Muscle layer of colon (tissue), 2 donors: ENCODE results near the gene CUL5.

Experiments
- H3K27ac ChIP-seq: one replicate; pipeline ENCODE4 v1.7.0; 2013; ENCODE audit warnings: low read depth, mild to moderate bottlenecking, low read length, moderate library complexity
- H3K27me3 ChIP-seq, 2 donors: one replicate each; pipeline ENCODE4 v1.7.0; 2013; ENCODE audit warnings: low read length in 2 of 2, mild to moderate bottlenecking in 2 of 2; ENCODE audit not compliant: insufficient read depth in 2 of 2, control insufficient read depth in 1 of 2
- H3K36me3 ChIP-seq: one replicate; pipeline ENCODE4 v1.7.0; 2013; ENCODE audit warnings: mild to moderate bottlenecking, low read length; ENCODE audit not compliant: insufficient read depth
- H3K4me1 ChIP-seq: one replicate; pipeline ENCODE4 v1.7.0; 2013; ENCODE audit warnings: mild to moderate bottlenecking, low read length; ENCODE audit not compliant: insufficient read depth
- H3K4me3 ChIP-seq, 2 donors: one replicate each; pipeline ENCODE4 v1.7.0; 2013; ENCODE audit warnings: low read length in 2 of 2, low read depth in 1 of 2, mild to moderate bottlenecking in 1 of 2, moderate library complexity in 1 of 2
- H3K9ac ChIP-seq: one replicate; pipeline ENCODE4 v1.7.0; 2013; ENCODE audit warnings: low read length
- H3K9me3 ChIP-seq: one replicate; pipeline ENCODE4 v1.7.0; 2013; ENCODE audit warnings: mild to moderate bottlenecking, low read length
- donor health status: abdominal sarcoma.
- donor health status: Adenocarcinoma of cecum.

The CUL5 gene

GRCh38 chr11:107999759-108000455 is 8.8 kb upstream of the CUL5 start:
- Histone ChIP-seq H3K27ac (no peak overlapping the region), H3K9me3 (no peaks in the 10 kb centered on the region), H3K4me3 (no peak overlapping the region), H3K9ac (no peak overlapping the region), H3K4me1 (no peaks in the 10 kb centered on the region), H3K27me3 (no peaks in the 10 kb centered on the region), H3K36me3 (no peaks in the 10 kb centered on the region)

GRCh38 chr11:108002476-108002875 is 6.2 kb upstream of the CUL5 start:
- Histone ChIP-seq H3K27ac (no peak overlapping the region), H3K4me3 (no peak overlapping the region), H3K9ac (no peak overlapping the region), H3K4me1 (no peaks in the 10 kb centered on the region), H3K27me3 (no peaks in the 10 kb centered on the region), H3K36me3 (no peaks in the 10 kb centered on the region), H3K9me3 (no peaks in the 10 kb centered on the region)

- Histone ChIP-seq H3K4me1 (peaks cover 5% of the 10 kb centered on the region), H3K27me3 (no peaks in the 10 kb centered on the region), H3K4me3 (no peak overlapping the region), H3K27ac (no peak overlapping the region), H3K9me3 (no peaks in the 10 kb centered on the region), H3K36me3 (no peaks in the 10 kb centered on the region), H3K9ac (no peak overlapping the region)
These were observed 5.1 kb upstream of the CUL5 start for GRCh38 chr11:108003623-108004022.

- no peak overlapping the region for H3K9ac ChIP-seq
- no peak overlapping the region for H3K27ac ChIP-seq
- H3K4me1 ChIP-seq = peaks cover 29% of the 10 kb centered on the region
These were observed 879 bp upstream of the CUL5 start for GRCh38 chr11:108007819-108008218.

GRCh38 chr11:108009497-108010370 is 1.0 kb downstream of the CUL5 start:
- Histone ChIP-seq H3K27ac (peak overlapping the region; percentile 92), H3K4me1 (peaks cover 37% of the 10 kb centered on the region), H3K9ac (peak overlapping the region; percentile 97), H3K27me3 (no peaks in the 10 kb centered on the region), H3K9me3 (no peaks in the 10 kb centered on the region), H3K36me3 (no peaks in the 10 kb centered on the region), H3K4me3 (peak overlapping the region; percentile 82 to 95)

More at GRCh38 chr11:108007819-108008218, 879 bp upstream of the CUL5 start:
- Histone ChIP-seq H3K4me3 (no peak overlapping the region), H3K27me3 (no peaks in the 10 kb centered on the region), H3K36me3 (no peaks in the 10 kb centered on the region), H3K9me3 (no peaks in the 10 kb centered on the region)

- Histone ChIP-seq H3K9ac (no peak overlapping the region), H3K4me1 (peaks cover 43% of the 10 kb centered on the region), H3K36me3 (no peaks in the 10 kb centered on the region), H3K9me3 (no peaks in the 10 kb centered on the region), H3K27ac (no peak overlapping the region), H3K4me3 (no peak overlapping the region), H3K27me3 (no peaks in the 10 kb centered on the region)
These were observed 3.5 kb downstream of the CUL5 start for GRCh38 chr11:108012139-108012725.

- Histone ChIP-seq H3K9ac (no peak overlapping the region), H3K4me3 (no peak overlapping the region), H3K9me3 (no peaks in the 10 kb centered on the region), H3K27me3 (no peaks in the 10 kb centered on the region), H3K36me3 (no peaks in the 10 kb centered on the region), H3K27ac (no peak overlapping the region), H3K4me1 (peaks cover 35% of the 10 kb centered on the region)
These were observed 7.9 kb downstream of the CUL5 start for GRCh38 chr11:108016647-108017046.

- no peak overlapping the region for H3K9ac ChIP-seq
- H3K36me3 ChIP-seq = no peaks in the 10 kb centered on the region
- H3K27me3 ChIP-seq = no peaks in the 10 kb centered on the region
- H3K4me3 ChIP-seq = no peak overlapping the region
- no peak overlapping the region for H3K27ac ChIP-seq
- no peaks in the 10 kb centered on the region for H3K9me3 ChIP-seq
- peaks cover 17% of the 10 kb centered on the region for H3K4me1 ChIP-seq
These were observed 10.0 kb downstream of the CUL5 start for GRCh38 chr11:108018708-108019107.

GRCh38 chr11:108019870-108020540 is 11.3 kb downstream of the CUL5 start:
- no peaks in the 10 kb centered on the region for H3K27me3 ChIP-seq
- no peaks in the 10 kb centered on the region for H3K9me3 ChIP-seq
- no peak overlapping the region for H3K4me3 ChIP-seq
- no peak overlapping the region for H3K27ac ChIP-seq
- H3K9ac ChIP-seq = no peak overlapping the region
- peaks cover 23% of the 10 kb centered on the region for H3K4me1 ChIP-seq
- H3K36me3 ChIP-seq = no peaks in the 10 kb centered on the region

- Histone ChIP-seq H3K36me3 (no peaks in the 10 kb centered on the region), H3K4me3 (peak overlapping the region in 1 of 2 donors; percentile 22), H3K27me3 (no peaks in the 10 kb centered on the region), H3K4me1 (peaks cover 38% of the 10 kb centered on the region), H3K27ac (peak overlapping the region; percentile 35), H3K9me3 (no peaks in the 10 kb centered on the region), H3K9ac (no peak overlapping the region)
These were observed 16.8 kb downstream of the CUL5 start for GRCh38 chr11:108025387-108026080.
